Measurements from ENCODE around the gene SCAPER.

Gene SCAPER

DNA sequence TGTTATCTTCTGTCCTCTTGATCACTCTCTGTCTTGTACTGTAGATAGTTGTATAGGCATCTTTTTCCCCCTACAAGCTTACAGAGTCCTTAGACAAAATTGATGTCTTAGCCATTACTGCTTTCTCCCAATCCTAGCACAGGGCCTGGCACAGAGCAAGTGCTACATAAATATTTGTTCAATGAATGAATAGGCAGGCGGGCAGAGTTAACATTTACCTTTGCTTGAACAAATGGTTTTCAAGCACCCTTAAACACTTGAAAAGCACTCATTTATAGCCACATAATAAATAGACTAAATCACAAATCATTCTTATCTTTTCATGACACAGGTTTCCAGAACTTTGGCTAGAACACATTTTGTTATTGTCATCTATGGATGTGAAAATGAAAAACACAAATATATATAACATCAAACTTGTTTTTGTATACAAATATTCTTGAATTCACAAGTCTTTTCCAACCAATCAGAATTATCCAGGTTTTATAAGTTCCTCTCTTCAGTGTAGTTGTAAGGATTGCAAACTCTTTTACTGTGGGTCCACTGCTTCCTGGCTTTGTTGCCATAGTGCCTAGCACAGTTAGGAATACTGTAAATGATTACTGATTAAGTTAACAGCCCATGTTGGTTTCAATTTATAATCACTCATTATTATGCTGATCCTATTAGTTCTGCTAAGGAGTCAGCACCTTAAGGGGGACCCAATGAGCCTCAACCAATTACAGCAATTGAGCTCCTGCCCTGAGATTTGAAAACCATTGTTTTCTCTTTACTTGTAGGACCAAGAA lies 506.6 kb downstream of the SCAPER start:
- DNase-seq (ENCODE audit: low read depth in 2 of 2): no peak

DNA sequence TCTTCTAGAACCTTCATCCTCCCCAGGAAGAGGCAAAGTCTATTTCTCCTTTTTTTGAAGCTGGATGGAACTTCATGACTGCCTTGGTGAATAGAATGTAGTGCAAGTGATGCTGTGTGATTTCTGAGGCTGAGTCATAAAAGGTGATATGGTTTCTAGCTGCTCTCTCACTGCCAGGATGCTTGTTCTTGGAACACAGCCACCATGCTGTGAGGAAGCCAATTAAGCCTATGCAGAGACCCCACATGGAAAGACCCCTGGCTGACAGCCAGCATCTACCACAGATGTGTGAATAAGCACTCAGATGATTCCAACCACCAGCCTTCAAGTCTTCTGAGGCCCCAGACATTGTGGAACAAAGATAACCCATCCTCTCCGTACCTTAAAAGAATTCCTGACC lies 511.5 kb downstream of the SCAPER start:
- DNase-seq (ENCODE audit: low read depth in 2 of 2): no peak

- no peak for DNase-seq (ENCODE audit: low read depth in 2 of 2)
Measured at GRCh38 chr15:76391847-76392246, 513.3 kb downstream of the SCAPER start.

GRCh38 chr15:76391309-76391708 lies 513.8 kb downstream of the SCAPER start:
- DNase-seq (ENCODE audit: low read depth in 2 of 2): no peak

GRCh38 chr15:76390571-76390970 lies 514.6 kb downstream of the SCAPER start:
- DNase-seq (ENCODE audit: low read depth in 2 of 2): no peak

- no peak for DNase-seq (ENCODE audit: low read depth in 2 of 2)
Measured at GRCh38 chr15:76386926-76387325, 518.2 kb downstream of the SCAPER start.

DNA sequence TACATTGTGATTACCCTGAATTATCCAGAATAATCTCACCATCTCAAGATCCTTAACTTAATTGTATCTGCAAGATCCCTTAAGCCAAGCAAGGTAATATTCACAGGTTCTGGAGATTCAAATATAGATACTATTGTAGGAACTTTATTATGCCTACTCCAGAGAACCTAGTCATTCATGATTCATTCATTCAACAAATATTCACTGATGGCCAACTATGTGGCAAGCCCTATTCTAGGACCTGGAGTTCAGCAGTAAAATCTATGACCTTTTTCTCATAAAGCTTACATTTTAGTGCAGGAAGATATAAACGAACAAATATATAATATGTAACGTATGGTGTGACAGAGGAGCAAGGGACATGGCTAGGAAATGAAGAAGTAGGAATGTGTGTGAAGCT lies 519.0 kb downstream of the SCAPER start:
- DNase-seq (ENCODE audit: low read depth in 2 of 2): no peak

- no peak for DNase-seq (ENCODE audit: low read depth in 2 of 2)
Measured at GRCh38 chr15:76384409-76384808, 520.7 kb downstream of the SCAPER start.

- no peak for DNase-seq (ENCODE audit: low read depth in 2 of 2)
Measured at GRCh38 chr15:76382987-76383728, 522.0 kb downstream of the SCAPER start.

- no peak for DNase-seq (ENCODE audit: low read depth in 2 of 2)
Measured at GRCh38 chr15:76381366-76381765, 523.8 kb downstream of the SCAPER start.

DNA sequence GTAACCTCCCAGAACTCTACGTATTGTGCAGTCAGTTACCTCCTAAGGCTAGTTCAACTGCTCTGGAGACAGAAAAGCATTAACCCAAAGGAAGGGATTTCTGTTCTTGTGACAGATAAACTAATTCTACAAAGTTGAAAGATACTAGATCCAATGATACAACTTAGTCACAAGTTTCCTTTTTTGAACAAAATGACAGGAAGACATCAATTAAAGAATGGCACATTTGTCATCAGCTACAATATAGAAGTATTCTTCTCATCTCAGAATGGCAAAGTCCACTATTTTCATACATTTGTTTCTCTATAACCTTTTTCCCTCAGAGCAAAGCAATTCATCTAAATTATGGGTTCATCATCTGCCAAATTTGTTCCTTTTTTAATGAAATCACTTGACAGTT lies 524.9 kb downstream of the SCAPER start:
- DNase-seq (ENCODE audit: low read depth in 2 of 2): no peak

- DNase-seq (ENCODE audit: low read depth in 2 of 2): no peak
Measured at GRCh38 chr15:76378691-76379090, 526.4 kb downstream of the SCAPER start.

DNA sequence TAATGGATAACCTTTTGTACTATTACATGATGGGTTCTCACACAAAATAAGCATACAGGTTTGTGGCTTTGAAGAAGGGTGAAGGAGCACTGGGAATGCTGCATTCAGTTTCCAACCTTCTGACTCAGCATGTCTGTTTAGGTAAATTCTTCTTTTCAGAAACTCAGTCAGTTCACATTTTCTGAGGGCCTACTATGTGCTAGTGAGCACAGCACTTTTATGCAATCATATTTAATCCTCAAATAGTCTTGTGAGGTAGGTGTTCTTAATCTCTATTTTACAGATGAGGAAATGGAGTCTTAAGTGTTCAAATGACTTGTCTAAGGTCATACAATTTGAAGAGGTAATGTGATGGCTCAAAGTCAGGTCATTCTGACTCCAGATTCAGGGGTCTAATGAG lies 527.4 kb downstream of the SCAPER start:
- DNase-seq (ENCODE audit: low read depth in 2 of 2): no peak

DNA sequence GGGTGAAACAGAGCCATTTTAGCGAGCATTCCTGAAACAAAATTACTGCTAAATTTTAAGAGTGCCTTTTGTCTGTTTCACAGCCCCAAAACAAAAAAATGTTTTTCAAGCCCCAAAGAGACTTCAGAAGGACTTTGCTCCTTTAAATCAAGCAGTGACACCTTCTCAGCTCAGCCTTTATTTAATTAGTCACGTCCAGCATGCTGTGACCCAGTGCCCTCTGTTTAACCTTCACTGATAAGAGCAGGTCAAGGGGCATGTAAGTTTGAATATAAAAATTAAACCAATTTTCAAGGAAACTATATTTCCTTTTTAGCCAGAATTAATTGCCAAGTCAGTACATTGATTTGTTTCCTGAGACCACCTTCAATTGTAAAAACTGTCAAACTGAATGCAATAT lies 527.9 kb downstream of the SCAPER start:
- DNase-seq (ENCODE audit: low read depth in 2 of 2): no peak

DNA sequence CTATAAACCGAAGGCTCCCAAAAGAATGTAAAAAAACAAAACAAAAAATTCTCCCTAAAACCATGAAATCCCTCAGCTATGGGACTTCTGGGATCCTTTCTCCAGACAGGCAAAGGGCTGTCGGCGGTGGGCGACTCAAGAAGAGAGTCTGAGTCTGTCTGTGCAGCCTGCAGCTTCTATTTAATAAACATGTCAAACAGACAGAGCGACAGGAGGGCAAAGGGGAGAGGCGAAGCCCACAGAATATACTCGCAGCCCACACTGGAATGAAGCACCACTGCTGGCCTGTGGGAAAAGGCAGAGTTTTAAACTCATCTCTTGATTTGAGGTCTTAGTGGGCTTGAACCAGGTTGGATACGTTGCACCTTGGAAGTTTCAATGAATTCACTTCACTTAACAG lies 528.3 kb downstream of the SCAPER start:
- no peak for DNase-seq (ENCODE audit: low read depth in 2 of 2)

GRCh38 chr15:76376029-76376428 lies 529.1 kb downstream of the SCAPER start:
- no peak for DNase-seq (ENCODE audit: low read depth in 2 of 2)

DNA sequence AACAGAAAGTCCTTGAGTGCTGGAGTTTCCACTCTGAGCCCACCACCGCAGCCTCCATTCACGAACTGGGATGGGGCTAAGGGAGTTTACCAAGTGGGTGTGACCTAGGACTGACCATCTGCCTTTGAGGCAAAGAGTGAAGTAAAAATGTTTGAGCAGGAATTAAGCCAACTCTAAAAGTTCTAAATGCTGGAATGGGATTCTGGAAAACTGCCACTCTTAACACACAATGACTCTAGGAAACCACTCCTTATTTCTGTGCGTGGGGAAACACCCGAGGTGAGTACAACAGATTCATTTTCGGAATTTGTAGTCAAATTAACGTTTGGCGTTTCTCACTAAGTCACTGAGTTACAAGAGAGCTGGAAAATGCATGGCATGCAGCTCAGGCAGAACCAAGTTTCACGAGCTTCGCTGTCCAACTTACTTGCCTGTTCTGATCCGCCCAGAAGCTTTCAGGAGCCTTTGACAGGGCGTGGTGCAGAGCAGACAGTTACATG lies 537.0 kb downstream of the SCAPER start:
- DNase-seq (ENCODE audit: low read depth in 2 of 2): no peak

GRCh38 chr15:76366714-76367113 lies 538.4 kb downstream of the SCAPER start:
- DNase-seq (ENCODE audit: low read depth in 2 of 2): no peak

DNA sequence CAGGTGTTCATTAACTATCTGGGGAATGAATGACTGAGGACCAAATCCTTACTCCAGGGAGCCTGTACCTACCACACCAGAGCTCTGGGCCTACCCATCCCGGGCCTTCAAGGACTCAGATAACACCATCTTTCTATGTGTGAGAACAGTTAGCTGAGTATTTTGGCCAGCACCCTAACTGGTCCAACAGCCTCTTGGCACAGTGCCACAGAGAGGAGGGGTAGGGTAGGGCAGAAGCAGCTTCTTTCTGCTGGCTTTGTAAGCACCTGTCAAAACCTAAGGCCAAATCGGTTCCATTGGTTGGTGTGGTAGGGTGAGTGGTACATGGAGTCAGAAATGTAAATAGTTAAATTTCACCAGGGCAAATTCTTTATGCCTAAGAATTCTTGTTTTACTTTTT lies 541.9 kb downstream of the SCAPER start:
- no peak for DNase-seq (ENCODE audit: low read depth in 2 of 2)

GRCh38 chr15:76360416-76360815 lies 544.7 kb downstream of the SCAPER start:
- DNase-seq (ENCODE audit: low read depth in 2 of 2): no peak

DNA sequence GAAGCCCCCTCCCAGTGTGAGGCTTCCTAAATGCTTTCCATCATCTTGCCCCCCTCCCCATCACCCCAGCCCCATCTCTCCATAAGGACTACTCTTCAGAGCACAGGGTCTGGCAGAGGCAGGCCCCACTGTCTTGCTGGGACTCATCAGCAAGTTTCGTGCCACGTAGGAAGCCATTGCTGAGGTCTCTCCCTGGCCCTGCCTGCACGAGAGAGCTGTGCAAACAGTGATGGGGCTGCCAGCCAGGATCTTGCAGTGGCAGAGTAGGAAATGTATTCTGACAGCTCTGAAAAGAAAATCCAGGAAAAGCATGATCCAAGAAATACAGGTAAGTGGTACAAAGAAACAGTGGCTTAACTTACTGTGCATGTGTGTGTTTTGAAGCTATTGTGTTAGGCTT lies 546.0 kb downstream of the SCAPER start:
- no peak for DNase-seq (ENCODE audit: low read depth in 2 of 2)

DNA sequence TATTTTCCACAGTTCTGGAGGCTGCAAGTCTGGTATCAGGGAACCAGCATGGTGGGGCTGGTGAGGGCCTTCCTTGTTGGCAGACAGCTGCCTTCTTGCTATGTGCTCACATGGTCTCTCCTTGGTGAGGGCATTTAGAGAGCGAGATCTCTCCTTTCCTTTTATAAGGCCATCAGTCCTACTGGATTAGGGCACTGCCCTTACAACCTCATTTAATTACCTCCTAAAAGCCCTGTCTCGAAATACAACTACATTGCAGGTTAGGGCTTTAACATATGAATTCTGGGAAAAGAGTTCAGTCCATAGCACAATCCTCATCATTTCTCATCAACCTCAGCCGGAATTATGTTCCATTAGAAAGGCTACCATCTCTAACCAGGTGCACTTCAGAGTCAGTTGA lies 546.7 kb downstream of the SCAPER start:
- DNase-seq (ENCODE audit: low read depth in 2 of 2): no peak

DNA sequence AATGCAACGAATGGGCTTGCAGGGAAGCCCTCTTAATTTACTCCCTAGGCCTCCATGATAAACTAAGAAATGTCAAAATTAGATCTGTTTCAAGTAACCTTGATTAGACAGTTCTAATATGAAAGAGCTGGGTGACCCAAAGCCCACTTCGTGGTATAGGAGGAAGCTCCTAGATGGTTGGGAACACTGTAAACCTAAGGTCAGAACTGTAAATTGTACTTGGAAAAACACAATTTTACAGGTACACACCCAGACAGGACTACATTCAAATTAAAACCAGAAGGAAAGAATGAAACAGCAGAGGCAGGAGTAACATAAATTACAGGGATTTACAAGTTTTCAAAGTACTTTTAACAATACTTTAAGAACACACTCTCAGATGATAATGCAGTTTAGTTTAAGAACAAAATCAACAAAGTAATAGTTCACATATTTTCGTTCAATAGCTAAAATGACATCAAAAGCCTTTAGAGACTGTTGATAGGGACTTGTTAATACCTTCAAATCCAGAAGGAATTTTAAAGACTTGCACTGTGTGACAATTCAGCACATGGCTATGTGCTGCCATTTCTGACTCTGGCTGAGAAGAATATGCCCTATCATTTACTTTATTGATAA lies 550.2 kb downstream of the SCAPER start:
- no peak for DNase-seq (ENCODE audit: low read depth in 2 of 2)

Measured in stimulated activated CD8-positive, alpha-beta memory T cell treated with anti-CD3 and anti-CD28 coated beads, Interleukin-15, amount 100 ng/mL, for 4 hours (primary cell).